GM06990 (cell line): ENCODE data around the gene ZBTB7A.

ENCODE experiments used
- DNase-seq: peaks from one replicate; pipeline ENCODE4 v3.0.0-alpha.2; 2011; ENCODE audit not compliant: insufficient read length; ENCODE audit errors: extremely low read depth
- H3K27me3 ChIP-seq: replicated peaks from 2 replicates; pipeline ENCODE4 v1.6.0; 2011; ENCODE audit warnings: low read length; ENCODE audit not compliant: control insufficient read depth, insufficient read depth
- H3K36me3 ChIP-seq: 2 replicates; pipeline ENCODE4 v1.5.1; 2011; ENCODE audit warnings: low read length; ENCODE audit not compliant: control insufficient read depth, insufficient read depth
- H3K4me3 ChIP-seq: replicated peaks from 2 replicates; pipeline ENCODE4 v1.5.1; 2011; ENCODE audit warnings: low read depth, mild to moderate bottlenecking, control low read depth, low read length
- CTCF ChIP-seq: IDR thresholded peaks from 2 replicates; pipeline ENCODE4 v1.5.1; 2011; ENCODE audit warnings: low read length, control low read depth, mild to moderate bottlenecking, inconsistent platforms; ENCODE audit not compliant: insufficient read depth, poor library complexity, severe bottlenecking

Gene ZBTB7A

GRCh38 chr19:4064496-4065260, 2.0 kb downstream of the ZBTB7A start:
- DNase-seq: no peak
- H3K27me3 ChIP-seq: no peaks in the 10 kb centered on the region
- peak overlapping the region; percentile 92 for H3K4me3 ChIP-seq
- no peak for TF ChIP-seq CTCF
- H3K36me3 ChIP-seq: peaks cover 12% of the 10 kb centered on the region

- peaks cover 12% of the 10 kb centered on the region for H3K36me3 ChIP-seq
Observed at GRCh38 chr19:4064149-4064495, 2.6 kb downstream of the ZBTB7A start.

GRCh38 chr19:4063369-4064148, 3.1 kb downstream of the ZBTB7A start:
- no peak for DNase-seq

More at GRCh38 chr19:4064149-4064495, 2.6 kb downstream of the ZBTB7A start:
- DNase-seq: no peak
- Histone ChIP-seq H3K4me3 (peak overlapping the region; percentile 92), H3K27me3 (no peaks in the 10 kb centered on the region)
- no peak for TF ChIP-seq CTCF

GRCh38 chr19:4062419-4063368, 4.0 kb downstream of the ZBTB7A start:
- peak overlapping the region; percentile 92 for H3K4me3 ChIP-seq
- H3K27me3 ChIP-seq: no peaks in the 10 kb centered on the region
- no peak for DNase-seq
- TF ChIP-seq CTCF: no peak
- peaks cover 12% of the 10 kb centered on the region for H3K36me3 ChIP-seq

More at GRCh38 chr19:4063369-4064148, 3.1 kb downstream of the ZBTB7A start:
- peak; percentile 20 for TF ChIP-seq CTCF
- Histone ChIP-seq H3K27me3 (no peaks in the 10 kb centered on the region), H3K36me3 (peaks cover 12% of the 10 kb centered on the region), H3K4me3 (peak overlapping the region; percentile 92)

GRCh38 chr19:4061683-4062418, 4.8 kb downstream of the ZBTB7A start:
- no peak for DNase-seq
- H3K36me3 ChIP-seq: peaks cover 12% of the 10 kb centered on the region
- peak overlapping the region; percentile 58 for H3K4me3 ChIP-seq

More at GRCh38 chr19:4061683-4062418, 4.8 kb downstream of the ZBTB7A start:
- no peaks in the 10 kb centered on the region for H3K27me3 ChIP-seq
- TF ChIP-seq CTCF: no peak
